Inflammatory macrophage treated with lipopolysaccharide for 4 hours (primary cell): ENCODE data around the gene FECH.
"Not testable (repeated sequence)": the region's sequence is repeated elsewhere in the genome, so short reads cannot be mapped to it uniquely, and the experiment has no call there.

Experiments
- DNase-seq: peaks from one replicate; pipeline ENCODE4 v3.0.0-alpha.2; 2020

FECH gene

GRCh38 chr18:57527556-57528229 lies 58.8 kb downstream of the FECH start:
- no peak for DNase-seq

DNA sequence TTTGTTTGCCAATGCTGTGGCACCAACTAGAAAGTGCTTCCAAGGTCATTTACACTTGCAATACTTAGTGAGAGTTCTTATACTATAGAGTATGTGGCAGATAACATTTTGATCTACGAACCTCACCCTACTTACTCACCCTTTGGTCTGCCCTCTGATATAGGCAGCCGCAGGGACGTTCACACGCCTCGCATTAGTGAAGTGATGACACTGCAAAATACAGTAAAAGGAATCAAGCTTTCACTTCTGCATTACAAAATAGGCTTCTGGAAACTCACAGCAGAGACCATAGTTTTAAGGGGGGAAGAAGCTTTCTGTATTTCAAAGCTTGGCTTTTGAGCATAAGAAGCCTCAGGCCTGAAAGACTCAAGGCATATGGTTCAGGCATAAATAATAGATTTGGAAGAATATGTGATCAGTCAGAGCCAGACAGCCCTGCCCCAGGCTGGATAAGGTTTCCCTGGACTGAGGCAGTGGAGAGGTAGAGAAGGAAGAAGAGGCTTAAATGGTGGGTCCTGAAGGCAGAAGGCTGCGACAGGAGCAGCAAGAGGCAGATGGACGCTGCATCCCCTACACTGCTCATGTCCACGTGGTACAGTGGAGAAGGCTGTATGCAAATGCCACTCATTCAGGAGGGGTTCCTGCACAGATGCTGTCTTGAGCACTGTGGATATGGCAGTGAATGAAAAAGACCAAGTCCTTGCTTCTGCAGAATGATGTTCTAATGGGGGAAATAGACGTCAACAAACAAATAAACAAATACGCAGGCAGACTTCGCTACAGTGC lies 63.1 kb downstream of the FECH start:
- DNase-seq: peak; percentile 85

DNA sequence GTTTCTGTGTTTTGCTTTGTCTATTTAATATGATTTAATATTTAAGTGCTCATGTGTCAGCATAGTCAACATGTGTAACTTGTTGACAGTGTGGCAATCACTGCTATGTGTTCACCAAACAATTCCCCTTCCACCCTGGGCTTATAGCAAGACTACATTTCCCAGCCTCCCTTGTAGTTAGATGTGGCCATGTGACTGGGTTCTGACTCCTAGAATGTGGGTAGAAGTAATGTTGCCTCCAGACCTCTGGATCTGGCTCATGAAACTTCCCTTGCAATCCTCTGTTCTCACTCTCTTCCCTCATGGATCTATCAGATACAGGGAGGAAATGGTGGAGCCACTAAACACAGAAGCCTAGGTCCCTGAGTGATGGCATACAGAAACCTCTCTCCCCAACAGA lies 64.2 kb downstream of the FECH start:
- not testable (repeated sequence) for DNase-seq

GRCh38 chr18:57519668-57520424 lies 66.7 kb downstream of the FECH start:
- no peak for DNase-seq

DNA sequence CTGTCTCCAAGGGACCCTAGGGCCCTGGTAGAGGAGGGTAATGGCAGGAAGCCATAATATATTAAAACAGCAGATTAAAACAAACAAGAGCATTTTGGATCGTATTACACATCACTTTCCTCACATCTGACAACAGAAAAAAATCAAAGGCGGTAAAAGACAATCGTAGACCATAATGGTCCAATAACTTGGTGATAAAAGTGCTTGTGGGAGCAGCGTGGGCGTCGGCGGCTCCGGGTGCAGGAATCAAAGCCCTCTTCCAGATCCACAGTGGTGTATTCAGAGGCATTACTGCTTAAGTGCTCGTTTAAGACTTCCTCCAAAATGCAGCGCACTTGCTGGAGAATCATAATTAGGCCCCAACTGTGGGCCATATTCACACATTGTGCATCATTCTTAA lies 68.0 kb downstream of the FECH start:
- no peak for DNase-seq

- DNase-seq: no peak
Observed at GRCh38 chr18:57516056-57516455, 70.4 kb downstream of the FECH start.

GRCh38 chr18:57505231-57505630 lies 81.3 kb downstream of the FECH start:
- DNase-seq: no peak

GRCh38 chr18:57502624-57503023 lies 83.9 kb downstream of the FECH start:
- no peak for DNase-seq

DNA sequence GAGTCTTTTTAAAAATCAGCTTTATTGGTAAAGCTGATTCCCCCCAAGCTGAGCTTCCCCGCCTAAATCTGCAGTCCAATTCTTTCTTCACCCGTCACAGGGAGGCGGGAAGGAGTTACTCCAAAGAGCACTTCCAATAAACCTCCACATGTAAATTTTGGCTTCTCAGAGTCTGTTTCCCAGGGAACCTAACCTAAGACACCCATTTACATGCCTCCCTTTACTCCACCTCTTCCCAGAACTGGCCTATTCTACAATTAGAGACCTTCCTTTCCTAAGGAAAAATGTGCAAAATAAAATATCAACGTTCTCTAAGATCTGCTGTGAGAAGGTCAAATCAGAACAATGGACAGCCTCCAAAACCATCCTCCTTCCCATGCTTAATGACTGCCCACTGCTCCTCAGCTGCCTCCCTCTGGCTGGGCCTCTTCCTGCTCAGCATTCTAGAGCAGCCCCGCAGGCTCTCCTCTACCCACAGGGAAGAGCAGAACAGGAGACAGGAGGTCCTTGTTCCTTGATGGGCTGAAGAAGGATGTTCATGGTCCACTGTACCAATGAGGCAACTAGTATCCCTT lies 87.7 kb downstream of the FECH start:
- no peak for DNase-seq
